Neural progenitor cell (in vitro differentiated cells): ENCODE measurements around the gene TUBB4B. TPM values are rescaled to one million over a fixed set of nuclear protein-coding genes. Genes with fewer than 3 reads are reported as not detected.

Experiments used
- DNase-seq: peaks from one replicate; pipeline ENCODE4 v3.0.0-alpha.2; 2016; ENCODE audit warnings: low spot score
- H2AFZ ChIP-seq: fragments of 200-600 bp; sonication (generic); replicated peaks from 2 replicates; pipeline ENCODE4 v1.6.1; 2016; ENCODE audit warnings: antibody characterized with exemption
- H3F3A ChIP-seq: fragments of 200-600 bp; sonication (generic); 2 replicates; pipeline ENCODE4 v1.6.1; 2016; ENCODE audit warnings: antibody characterized with exemption, low read depth
- H3K27ac ChIP-seq: fragments of 200-600 bp; sonication (generic); 2 replicates; pipeline ENCODE4 v1.5.1; 2016; ENCODE audit warnings: mild to moderate bottlenecking
- H3K27me3 ChIP-seq: fragments of 200-600 bp; sonication (generic); 2 replicates; pipeline ENCODE4 v1.6.1; 2016; ENCODE audit warnings: mild to moderate bottlenecking, moderate library complexity
- H3K36me3 ChIP-seq: fragments of 200-600 bp; sonication (generic); 2 replicates; pipeline ENCODE4 v1.5.1; 2016
- H3K4me1 ChIP-seq: fragments of 200-600 bp; sonication (generic); 2 replicates; pipeline ENCODE4 v1.6.1; 2016; ENCODE audit warnings: mixed run types
- H3K4me2 ChIP-seq: fragments of 200-600 bp; sonication (generic); 2 replicates; pipeline ENCODE4 v1.6.1; 2016
- H3K4me3 ChIP-seq: fragments of 200-600 bp; sonication (generic); 2 replicates; pipeline ENCODE4 v1.5.1; 2016
- H3K79me2 ChIP-seq: fragments of 200-600 bp; sonication (generic); 2 replicates; pipeline ENCODE4 v1.6.1; 2016; ENCODE audit warnings: low read depth
- H3K9ac ChIP-seq: fragments of 200-600 bp; sonication (generic); 2 replicates; pipeline ENCODE4 v1.6.1; 2016
- H3K9me3 ChIP-seq: fragments of 200-600 bp; sonication (generic); 2 replicates; pipeline ENCODE4 v1.5.1; 2016; ENCODE audit warnings: low read depth
- H4K20me1 ChIP-seq: fragments of 200-600 bp; sonication (generic); 2 replicates; pipeline ENCODE4 v1.6.1; 2016; ENCODE audit warnings: low read depth
- H3K27ac Mint-ChIP-seq: 3 replicates; pipeline ENCODE4 v1.8.0; 2021; ENCODE audit warnings: mixed read lengths
- H3K27me3 Mint-ChIP-seq: 2 replicates; pipeline ENCODE4 v1.8.0; 2022; ENCODE audit warnings: low read depth, mild to moderate bottlenecking, inconsistent platforms, moderate library complexity, mixed read lengths; ENCODE audit not compliant: insufficient read depth
- H3K36me3 Mint-ChIP-seq: 3 replicates; pipeline ENCODE4 v1.8.0; 2021; ENCODE audit warnings: mixed read lengths
- H3K4me1 Mint-ChIP-seq: 3 replicates; pipeline ENCODE4 v1.8.0; 2021; ENCODE audit warnings: mixed read lengths
- H3K4me3 Mint-ChIP-seq: 3 replicates; pipeline ENCODE4 v1.8.0; 2021; ENCODE audit warnings: mild to moderate bottlenecking, moderate library complexity, mixed read lengths
- H3K9me3 Mint-ChIP-seq: 3 replicates; pipeline ENCODE4 v1.8.0; 2020; ENCODE audit warnings: mixed read lengths
- EZH2 ChIP-seq: fragments of 200-600 bp; sonication (generic); IDR thresholded peaks from 2 replicates; pipeline ENCODE4 v1.6.1; 2017; ENCODE audit warnings: antibody characterized with exemption, mild to moderate bottlenecking, moderate library complexity
- EZH2phosphoT487 ChIP-seq: fragments of 200-600 bp; sonication (generic); IDR thresholded peaks from 2 replicates; pipeline ENCODE4 v1.6.1; 2017; ENCODE audit warnings: antibody characterized with exemption
- total RNA-seq: library from RNA; depleted of rRNA; stranded (reverse); fragments of >200 nt; gene quantifications from 2 replicates; pipeline ENCODE4 v1.2.3, GENCODE V29; 2015; ENCODE audit warnings: low replicate concordance
- TF ChIP-seq, protein P1 (sequence below): fragments of 200-600 bp; sonication (generic); IDR thresholded peaks from 2 replicates; pipeline ENCODE4 v1.5.1; 2017; ENCODE audit warnings: antibody characterized with exemption, mild to moderate bottlenecking

TUBB4B gene
- total RNA-seq, 1 donor from 2014 or later, result 183 TPM

DNA sequence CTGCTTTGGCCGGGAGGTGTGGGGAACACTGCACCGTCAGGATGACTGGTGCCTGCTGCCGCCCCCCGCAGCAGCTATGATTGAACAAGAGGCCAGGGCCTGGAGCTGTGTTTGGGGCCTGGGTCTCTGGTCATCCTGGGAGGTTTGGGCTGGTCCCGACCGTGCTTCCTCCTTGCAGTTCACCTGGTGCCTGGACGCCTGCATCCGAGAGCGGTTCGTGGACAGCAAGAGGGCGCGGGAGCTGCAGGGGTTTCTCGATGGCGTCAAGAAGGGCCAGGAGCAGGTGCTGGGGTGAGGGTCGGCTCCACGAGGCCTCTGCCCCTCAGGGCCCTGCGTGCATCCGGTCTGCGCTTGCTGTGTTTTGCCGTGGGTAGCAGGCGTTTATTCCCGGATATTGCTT lies 23.0 kb downstream of the TUBB4B start:
- Histone ChIP-seq H3K9me3 (no peaks in the 10 kb centered on the region), H3K4me2 (no peak overlapping the region), H3K79me2 (no peaks in the 10 kb centered on the region), H3K4me3 (no peak overlapping the region), H3K27ac (no peak overlapping the region), H3K27me3 (no peaks in the 10 kb centered on the region), H2AFZ (no peak overlapping the region), H3K36me3 (no peaks in the 10 kb centered on the region), H3K9ac (no peak overlapping the region), H3K4me1 (no peaks in the 10 kb centered on the region), H3F3A (peaks cover 16% of the 10 kb centered on the region), H4K20me1 (no peaks in the 10 kb centered on the region)
- Mint-ChIP-seq H3K9me3 (peaks cover 3% of the 10 kb centered on the region), H3K4me3 (no peak overlapping the region), H3K27ac (no peak overlapping the region), H3K4me1 (peaks cover 5% of the 10 kb centered on the region), H3K36me3 (peaks cover 12% of the 10 kb centered on the region), H3K27me3 (peaks cover 2% of the 10 kb centered on the region)
- TF ChIP-seq EZH2 (no peak), EZH2phosphoT487 (no peak)
- TF ChIP-seq, protein P1, sequence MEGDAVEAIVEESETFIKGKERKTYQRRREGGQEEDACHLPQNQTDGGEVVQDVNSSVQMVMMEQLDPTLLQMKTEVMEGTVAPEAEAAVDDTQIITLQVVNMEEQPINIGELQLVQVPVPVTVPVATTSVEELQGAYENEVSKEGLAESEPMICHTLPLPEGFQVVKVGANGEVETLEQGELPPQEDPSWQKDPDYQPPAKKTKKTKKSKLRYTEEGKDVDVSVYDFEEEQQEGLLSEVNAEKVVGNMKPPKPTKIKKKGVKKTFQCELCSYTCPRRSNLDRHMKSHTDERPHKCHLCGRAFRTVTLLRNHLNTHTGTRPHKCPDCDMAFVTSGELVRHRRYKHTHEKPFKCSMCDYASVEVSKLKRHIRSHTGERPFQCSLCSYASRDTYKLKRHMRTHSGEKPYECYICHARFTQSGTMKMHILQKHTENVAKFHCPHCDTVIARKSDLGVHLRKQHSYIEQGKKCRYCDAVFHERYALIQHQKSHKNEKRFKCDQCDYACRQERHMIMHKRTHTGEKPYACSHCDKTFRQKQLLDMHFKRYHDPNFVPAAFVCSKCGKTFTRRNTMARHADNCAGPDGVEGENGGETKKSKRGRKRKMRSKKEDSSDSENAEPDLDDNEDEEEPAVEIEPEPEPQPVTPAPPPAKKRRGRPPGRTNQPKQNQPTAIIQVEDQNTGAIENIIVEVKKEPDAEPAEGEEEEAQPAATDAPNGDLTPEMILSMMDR, result no peak
- DNase-seq, result no peak

DNA sequence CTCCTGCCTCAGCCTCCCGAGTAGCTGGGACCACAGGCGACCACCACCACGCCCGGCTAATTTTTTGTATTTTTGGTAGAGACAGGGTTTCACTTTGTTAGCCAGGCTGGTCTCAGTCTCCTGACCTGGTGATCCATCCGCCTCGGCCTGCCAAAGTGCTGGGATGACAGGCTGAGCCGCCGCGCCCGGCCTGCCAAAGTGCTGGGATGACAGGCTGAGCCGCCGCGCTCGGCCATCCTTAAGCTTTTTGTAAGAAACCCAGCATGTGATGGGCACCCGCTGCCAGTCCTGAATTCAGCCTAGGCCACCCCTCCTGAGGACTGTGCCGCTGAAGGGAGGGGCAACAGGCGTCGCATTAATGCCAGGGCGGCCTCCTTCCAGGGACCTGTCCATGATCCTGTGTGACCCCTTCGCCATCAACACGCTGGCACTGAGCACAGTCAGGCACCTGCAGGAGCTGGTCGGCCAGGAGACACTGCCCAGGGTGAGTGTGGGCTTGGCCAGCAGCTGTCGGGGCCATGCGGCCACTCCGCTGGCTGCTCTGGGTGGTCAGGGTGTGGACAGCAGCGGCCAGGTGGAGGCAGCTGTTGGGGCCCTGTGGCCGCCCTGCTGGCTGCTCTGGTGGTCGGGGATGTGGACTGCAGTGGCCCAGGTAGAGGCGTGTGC lies 24.5 kb downstream of the TUBB4B start:
- Mint-ChIP-seq H3K27ac (no peak overlapping the region), H3K4me3 (no peak overlapping the region), H3K36me3 (peaks cover 13% of the 10 kb centered on the region), H3K9me3 (peaks cover 3% of the 10 kb centered on the region), H3K4me1 (peaks cover 5% of the 10 kb centered on the region), H3K27me3 (no peaks in the 10 kb centered on the region)
- Histone ChIP-seq H3K27ac (no peak overlapping the region), H3K4me1 (no peaks in the 10 kb centered on the region), H3K9ac (no peak overlapping the region), H3K79me2 (no peaks in the 10 kb centered on the region), H3K4me2 (no peak overlapping the region), H3K27me3 (no peaks in the 10 kb centered on the region), H3K36me3 (no peaks in the 10 kb centered on the region), H3F3A (peaks cover 13% of the 10 kb centered on the region), H3K4me3 (no peak overlapping the region), H2AFZ (no peak overlapping the region), H4K20me1 (no peaks in the 10 kb centered on the region), H3K9me3 (no peaks in the 10 kb centered on the region)
- TF ChIP-seq EZH2phosphoT487 (no peak), EZH2 (no peak)
- TF ChIP-seq, protein P1, result no peak
- DNase-seq, result no peak

DNA sequence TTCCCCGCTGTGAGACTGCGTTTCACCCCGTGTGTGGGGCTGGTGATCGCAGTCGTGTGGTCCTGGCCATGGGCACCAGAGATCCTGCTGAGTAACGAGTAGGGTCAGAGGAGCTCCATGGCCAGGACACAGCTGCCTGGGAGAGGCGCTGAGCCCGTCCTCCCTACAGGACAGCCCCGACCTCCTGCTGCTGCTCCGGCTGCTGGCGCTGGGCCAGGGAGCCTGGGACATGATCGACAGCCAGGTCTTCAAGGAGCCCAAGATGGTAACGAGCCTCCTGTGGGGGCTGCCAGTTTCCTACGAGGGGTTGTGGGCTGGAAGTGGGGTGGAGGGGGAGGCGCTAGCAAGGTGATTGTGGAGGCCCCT lies 25.1 kb downstream of the TUBB4B start:
- no peak overlapping the region for H3K9ac ChIP-seq
- Mint-ChIP-seq H3K27me3 (no peaks in the 10 kb centered on the region), H3K27ac (no peak overlapping the region), H3K36me3 (peaks cover 13% of the 10 kb centered on the region), H3K9me3 (peaks cover 3% of the 10 kb centered on the region), H3K4me1 (peaks cover 5% of the 10 kb centered on the region), H3K4me3 (no peak overlapping the region)
- no peaks in the 10 kb centered on the region for H3K79me2 ChIP-seq
- H3K27ac ChIP-seq, result no peak overlapping the region
- no peaks in the 10 kb centered on the region for H3K27me3 ChIP-seq
- H3K36me3 ChIP-seq, result no peaks in the 10 kb centered on the region
- H3K4me3 ChIP-seq, result no peak overlapping the region
- TF ChIP-seq EZH2, result no peak
- H2AFZ ChIP-seq, result no peak overlapping the region
- H4K20me1 ChIP-seq, result no peaks in the 10 kb centered on the region
- no peak overlapping the region for H3K4me2 ChIP-seq
- H3K4me1 ChIP-seq, result no peaks in the 10 kb centered on the region
- H3F3A ChIP-seq, result peaks cover 9% of the 10 kb centered on the region
- no peak for DNase-seq
- H3K9me3 ChIP-seq, result no peaks in the 10 kb centered on the region

DNA sequence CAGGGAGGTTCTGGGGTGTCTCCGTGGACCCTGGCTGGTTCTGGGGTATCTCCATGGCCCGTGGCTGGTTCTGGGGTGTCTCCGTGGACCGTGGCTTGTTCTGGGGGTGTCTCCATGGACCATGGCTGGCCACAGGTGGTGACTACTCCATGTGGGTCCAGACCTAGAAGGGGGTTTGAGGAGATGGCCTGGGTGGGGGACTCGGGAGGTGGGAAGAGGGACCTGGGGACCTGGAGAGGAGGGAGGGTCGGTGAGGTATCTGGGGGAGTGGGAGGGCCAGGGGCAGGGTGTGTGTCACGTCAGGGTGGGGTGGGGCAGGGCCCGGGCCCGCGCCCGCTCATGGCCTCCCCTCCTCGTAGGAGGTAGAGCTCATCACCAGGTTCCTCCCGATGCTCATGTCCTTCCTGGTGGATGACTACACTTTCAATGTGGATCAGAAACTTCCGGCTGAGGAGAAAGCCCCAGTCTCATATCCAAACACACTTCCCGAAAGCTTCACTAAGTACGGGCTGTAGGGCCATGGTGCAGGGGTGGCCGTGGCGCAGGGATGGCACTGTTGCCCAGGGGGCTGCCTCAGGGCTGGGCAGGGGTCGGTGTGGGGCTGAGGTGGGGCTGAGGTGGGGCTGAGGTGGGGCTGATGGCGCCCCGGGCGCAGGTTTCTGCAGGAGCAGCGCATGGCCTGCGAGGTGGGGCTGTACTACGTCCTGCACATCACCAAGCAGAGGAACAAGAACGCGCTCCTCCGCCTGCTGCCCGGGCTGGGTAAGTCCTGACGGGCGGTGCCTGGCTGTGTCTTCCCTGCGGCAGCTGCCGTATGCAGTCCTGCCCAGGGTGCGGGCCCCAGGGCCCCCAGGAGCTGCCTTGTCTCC lies 25.7 kb downstream of the TUBB4B start:
- TF ChIP-seq EZH2, result no peak
- TF ChIP-seq, protein P1, result no peak
- TF ChIP-seq EZH2phosphoT487, result no peak
- Mint-ChIP-seq H3K27me3 (no peaks in the 10 kb centered on the region), H3K4me3 (no peak overlapping the region), H3K9me3 (no peaks in the 10 kb centered on the region), H3K4me1 (peaks cover under 1% of the 10 kb centered on the region), H3K27ac (no peak overlapping the region), H3K36me3 (peaks cover 9% of the 10 kb centered on the region)
- no peak for DNase-seq
- Histone ChIP-seq H3K27ac (no peak overlapping the region), H3K4me3 (no peak overlapping the region), H3K4me2 (no peak overlapping the region), H3K9ac (no peak overlapping the region), H3F3A (peaks cover 3% of the 10 kb centered on the region), H3K79me2 (no peaks in the 10 kb centered on the region), H2AFZ (no peak overlapping the region), H3K27me3 (no peaks in the 10 kb centered on the region), H3K36me3 (no peaks in the 10 kb centered on the region), H3K9me3 (no peaks in the 10 kb centered on the region), H3K4me1 (no peaks in the 10 kb centered on the region), H4K20me1 (no peaks in the 10 kb centered on the region)
